ENCODE results near the gene ARHGEF19. TPM values are rescaled to one million over a fixed set of nuclear protein-coding genes. Genes with fewer than 3 reads are reported as not detected.

ARHGEF19 gene
- total RNA-seq (2013; cell fraction: nucleolus; rRNA removed): 2.6 and 8.4 TPM in 2 replicates
- total RNA-seq (2014; rRNA removed) (0.49 and 0.56 TPM in 2 replicates), total RNA-seq (2014; rRNA removed; fragmentation: Illumina TruSeq; extraction: Trizol) (0.40 and 0.60 TPM in 2 replicates), total RNA-seq (2021) (2.0 and 2.5 TPM in 2 replicates), polyA plus RNA-seq (2011; rRNA removed) (1.2 and 1.6 TPM in 2 replicates), polyA plus RNA-seq (2014; fragmentation: Illumina TruSeq; extraction: Trizol) (0.22 and 0.38 TPM in 2 replicates), polyA plus RNA-seq (2014; fragmentation: Nextera tagmentation; extraction: Ambion mirVana) (under 1 TPM in 1 of 2 experiments, not detected in 1; 0.15 TPM), polyA plus RNA-seq (2014; rRNA removed) (2.2 and 2.9 TPM in 2 replicates), polyA plus RNA-seq (2016; fragmentation: Nextera tagmentation; extraction: Ambion mirVana) (1 to 10 TPM in 1 of 2 experiments, under 1 TPM in 1; 0.67 to 1.2 TPM), polyA minus RNA-seq (2011; rRNA and poly(A)+ RNA removed) (0.51 and 2.5 TPM in 2 replicates), Bru-seq, nascent RNA (percentile 44 among the genes with signal in this experiment), BruChase-seq, experiment 1, labeled RNA remaining after a 6-hour chase (percentile 46 among the genes with signal in this experiment), BruChase-seq, experiment 2, labeled RNA remaining after a 2-hour chase (percentile 41 among the genes with signal in this experiment)
- 1.9 TPM for polyA plus RNA-seq (2011; ENCODE audit: low read depth)
- polyA plus RNA-seq (2011; cell fraction: cytosol; rRNA removed): 2.6 and 2.9 TPM in 2 replicates
- polyA plus RNA-seq (2011; cell fraction: nucleus; rRNA removed): 9.1 and 9.5 TPM in 2 replicates
- polyA plus RNA-seq (2012): 2.4 and 4.4 TPM in 2 replicates
- polyA minus RNA-seq (2011; cell fraction: cytosol; rRNA and poly(A)+ RNA removed): 1.7 TPM in 1 of 2 replicates, not detected in the other
- polyA minus RNA-seq (2011; cell fraction: nucleus; rRNA and poly(A)+ RNA removed): 1.6 and 2.1 TPM in 2 replicates
- long read RNA-seq, experiment 1, partial matches to known transcripts: 1 of 1 reads
- long read RNA-seq, experiment 1, other reads (novel, unspliced or antisense): 0 of 1 reads
- long read RNA-seq, experiment 2, partial matches to known transcripts: 0 of 1 reads
- long read RNA-seq, experiment 2, other reads (novel, unspliced or antisense): 1 of 1 reads

GRCh38 chr1:16212251-16212961, at the start of gene ARHGEF19:
ARHGEF19 (minus strand) TSS chr1:16212652; CDS start chr1:16209054, 3,598 bp downstream.
- Histone ChIP-seq H3K4me1 (ENCODE audit: control insufficient read depth, insufficient read depth, low read length) (peaks cover 5% of the 10 kb centered on the region; the same call in 1 of the 2 replicates), H3K9ac (ENCODE audit: control insufficient read depth, insufficient read depth, low read length) (no peak within 1 kb of the TSS), H3K4me3 (no peak within 1 kb of the TSS), H3K36me3 (ENCODE audit: control insufficient read depth in 2 of 2, insufficient read depth in 2 of 2, low read length in 1 of 2) (no peaks in the 10 kb centered on the region), H3K27me3 (replicated peaks in 1 of 2; ENCODE audit: control insufficient read depth in 2 of 2, insufficient read depth in 2 of 2, low read length in 1 of 2) (no peaks in the 10 kb centered on the region; a peak in 1 of 4 replicates), H3K79me2 (ENCODE audit: control insufficient read depth, insufficient read depth, low read length) (no peaks in the 10 kb centered on the region), H2AFZ (ENCODE audit: control insufficient read depth, low read depth, low read length) (no peak within 1 kb of the TSS), H3K27ac (ENCODE audit: control insufficient read depth, insufficient read depth) (no peak within 1 kb of the TSS), H3K9me3 (replicated peaks; ENCODE audit: control insufficient read depth, insufficient read depth, low read length) (no peaks in the 10 kb centered on the region), H3K4me2 (ENCODE audit: control insufficient read depth, insufficient read depth) (no peak within 1 kb of the TSS), H4K20me1 (ENCODE audit: control insufficient read depth, insufficient read depth) (no peaks in the 10 kb centered on the region)
- in situ Hi-C loops (cut with MboI): no loop called here
- RAD21 ChIA-PET (ENCODE audit: unreplicated experiment): no interaction called here
- DNase-seq (ENCODE audit: low read depth, low spot score): no peak
- ATAC-seq: no peak
- CTCF ChIA-PET: interaction anchor here (0.9 to 1.1 kb wide), 2 partner anchors 8 to 32 kb away, joined by 3 to 4 read pairs; no protein-coding TSS in a partner anchor
- intact Hi-C loops (cut with micrococcal nuclease; ENCODE audit: unreplicated experiment): no loop called here
- TF ChIP-seq ZNF592 (IDR thresholded peaks at IDR 0.05) (no peak), JUNB (IDR thresholded peaks at IDR 0.05) (no peak), PML (IDR thresholded peaks at IDR 0.05; ENCODE audit: low read length) (no peak), CHD4 (IDR thresholded peaks at IDR 0.05) (no peak), JUND (IDR thresholded peaks at IDR 0.05; ENCODE audit: low read depth, low read length) (no peak), BRCA1 (IDR thresholded peaks at IDR 0.05; ENCODE audit: low read depth, low read length) (no peak), KAT2A (conservative IDR thresholded peaks at IDR 0.05; ENCODE audit: control insufficient read depth, low read depth, low read length) (no peak), MTA2 (IDR thresholded peaks at IDR 0.05; ENCODE audit: low read depth) (no peak), NBN (IDR thresholded peaks at IDR 0.05) (no peak), ZBED1 (IDR thresholded peaks at IDR 0.05; ENCODE audit: borderline replicate concordance) (no peak), RELB (IDR thresholded peaks at IDR 0.05; ENCODE audit: low read depth) (no peak)
- SMC1A ChIA-PET (ENCODE audit: uncharacterized antibody, unreplicated experiment): interaction anchor here (1.1 kb wide), 1 partner anchor 32 kb away, joined by 3 read pairs; no protein-coding TSS in a partner anchor
- 19% methylated on average over 13 of the region's 14 CpGs for WGBS (ENCODE audit: insufficient coverage, insufficient replicate concordance, low lambda C conversion rate, missing lambda C conversion rate)
- FAIRE-seq: no peak
- BruUV-seq (replicated peaks): no TSS peak
- POLR2A ChIA-PET: no interaction called here

Measured in GM12878 (cell line).